Measurements from ENCODE around the gene KRT10. TPM values are rescaled to one million over a fixed set of nuclear protein-coding genes. Genes with fewer than 3 reads are reported as not detected.

KRT10 gene
- total RNA-seq, result 10 to 100 TPM; 23.9 to 29.7 TPM

DNA sequence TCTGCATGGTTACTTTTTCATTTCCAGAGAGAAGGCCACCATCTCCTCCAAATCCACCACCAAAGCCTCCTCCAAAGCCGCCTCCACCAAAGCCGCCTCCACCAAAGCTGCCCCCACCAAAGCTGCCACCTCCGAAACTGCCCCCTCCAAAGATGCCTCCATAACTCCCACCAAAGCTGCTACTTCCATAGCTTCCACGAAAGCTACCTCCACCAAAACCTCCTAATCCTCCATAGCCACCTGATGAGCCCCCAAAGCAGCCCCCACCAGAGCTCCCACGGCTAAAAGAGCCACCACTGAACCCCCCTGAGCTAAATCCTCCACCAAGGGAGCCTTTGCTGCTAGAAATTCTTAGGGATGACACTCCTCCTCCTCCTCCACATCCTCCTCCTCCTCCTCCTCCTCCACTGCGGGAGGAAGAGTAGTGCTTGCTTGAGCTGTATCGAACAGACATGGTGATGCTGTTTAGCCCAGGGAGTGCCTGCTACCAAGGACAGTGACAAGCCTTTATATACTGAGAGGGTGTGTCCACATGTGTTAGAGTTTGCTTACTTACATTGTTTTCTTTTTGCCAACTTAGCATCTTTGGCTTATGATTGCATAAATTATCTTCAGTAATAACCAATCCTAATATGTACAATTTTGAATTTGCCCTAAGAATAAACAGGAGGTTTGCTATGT is at the start of gene KRT10:
Gene KRT10, minus strand, starts transcription at position 483 of the 681 bp plus-strand sequence. Its CDS starts 29 bp downstream, at position 454.

DNA sequence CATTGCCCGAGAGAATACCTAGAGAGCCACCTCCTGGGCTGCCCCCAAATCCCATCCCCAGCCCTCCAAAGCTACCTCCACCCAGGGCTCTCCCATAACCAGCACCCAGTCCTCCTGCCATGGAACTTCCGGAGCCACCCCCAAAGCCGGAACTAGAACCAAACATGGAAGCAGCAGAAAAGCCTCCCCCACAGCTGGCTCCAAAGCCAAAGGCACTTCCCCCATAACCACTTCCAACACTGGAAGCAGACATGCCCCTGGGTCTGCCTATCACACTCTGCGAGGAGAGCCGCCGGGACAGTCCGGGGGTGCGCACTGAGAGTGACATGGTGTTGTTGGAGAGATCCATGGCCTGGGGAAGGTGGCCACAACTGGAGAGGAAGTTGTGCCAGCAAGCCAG is 44.4 kb upstream of the KRT10 start, which contains the start of gene KRT12:
Gene KRT12, minus strand, starts transcription at position 386 of the 400 bp plus-strand sequence. Its CDS starts 37 bp downstream, at position 349.

DNA sequence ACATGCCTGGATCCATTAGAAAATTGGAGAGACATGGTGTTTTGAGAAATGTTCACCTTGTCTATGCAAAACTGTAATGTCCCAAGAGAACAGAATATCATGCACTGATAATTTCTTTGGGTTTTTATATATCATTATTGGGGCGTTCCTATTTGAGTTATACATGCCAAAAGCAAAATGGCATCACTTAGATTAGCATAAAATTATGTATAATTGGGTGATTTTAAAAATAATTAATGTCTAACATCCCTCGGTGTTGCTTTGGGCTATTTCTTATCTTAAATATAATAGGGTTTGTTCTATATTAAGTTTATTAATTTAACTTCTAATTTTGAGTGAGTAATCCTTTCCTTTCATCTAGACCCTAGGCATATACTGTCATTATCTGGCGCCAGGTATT is 22.6 kb downstream of the KRT10 start, which contains the start of gene KRT28:
Gene KRT28, minus strand, starts transcription at position 101 of the 400 bp plus-strand sequence. Its CDS starts 66 bp downstream, at position 35.

DNA sequence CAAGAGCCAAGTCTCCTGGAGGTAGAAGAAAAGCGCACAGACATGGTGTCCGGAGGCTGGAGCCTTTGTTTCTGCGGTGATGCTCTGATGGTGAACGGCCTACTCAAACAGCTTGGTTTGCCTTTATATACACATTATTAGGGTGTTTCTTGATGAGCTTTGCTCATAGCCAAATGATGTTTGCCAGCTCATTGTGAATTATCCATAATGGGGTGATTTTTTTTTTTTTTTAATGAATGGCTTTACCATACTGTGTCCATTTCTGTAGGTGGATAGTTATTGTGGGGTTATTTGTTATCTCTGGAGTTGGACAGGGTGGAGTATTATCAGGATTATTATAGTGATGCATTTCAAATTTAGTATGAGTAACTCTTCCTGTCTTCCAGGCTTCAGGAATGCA is 40.0 kb downstream of the KRT10 start, which contains the start of gene KRT27:
Gene KRT27, minus strand, starts transcription at position 101 of the 400 bp plus-strand sequence. Its CDS starts 57 bp downstream, at position 44.

GRCh38 chr17:40772101-40772500 is 50.3 kb downstream of the KRT10 start, which contains the start of gene KRT26:
TSS of gene KRT26 (minus strand) at chr17:40772201. CDS start at chr17:40772113, 88 bp downstream.

Other genes starting within 250 kb of the KRT10 start
- 100 to 1,000 TPM; 110 to 113 TPM for gene SMARCE1, start 174.8 kb downstream of the KRT10 start, total RNA-seq
- gene KRT222, start 157.4 kb downstream of the KRT10 start, total RNA-seq, result not detected
- gene KRT24, start 118.9 kb downstream of the KRT10 start, total RNA-seq, result not detected
- gene KRT25, start 67.3 kb downstream of the KRT10 start, total RNA-seq, result not detected
- not detected for gene KRT26, start 50.4 kb downstream of the KRT10 start, total RNA-seq
- gene KRT27, start 40.1 kb downstream of the KRT10 start, total RNA-seq, result not detected
- not detected for gene KRT28, start 22.7 kb downstream of the KRT10 start, total RNA-seq
- not detected for gene KRT12, start 44.6 kb upstream of the KRT10 start, total RNA-seq
- gene KRT20, start 62.6 kb upstream of the KRT10 start, total RNA-seq, result not detected
- gene KRT23, start 115.0 kb upstream of the KRT10 start, total RNA-seq, result not detected
- gene KRT39, start 144.3 kb upstream of the KRT10 start, total RNA-seq, result not detected
- gene KRT40, start 161.7 kb upstream of the KRT10 start, total RNA-seq, result not detected
- not detected for gene KRTAP3-3, start 171.6 kb upstream of the KRT10 start, total RNA-seq
- not detected for gene KRTAP3-2, start 177.3 kb upstream of the KRT10 start, total RNA-seq
- gene KRTAP3-1, start 186.5 kb upstream of the KRT10 start, total RNA-seq, result not detected
- not detected for gene KRTAP1-5, start 204.6 kb upstream of the KRT10 start, total RNA-seq
- gene KRTAP1-4, start 207.6 kb upstream of the KRT10 start, total RNA-seq, result not detected
- not detected for gene KRTAP1-3, start 212.3 kb upstream of the KRT10 start, total RNA-seq
- gene KRTAP1-1, start 218.8 kb upstream of the KRT10 start, total RNA-seq, result not detected
- gene KRTAP2-1, start 224.7 kb upstream of the KRT10 start, total RNA-seq, result not detected
- gene KRTAP2-2, start 232.6 kb upstream of the KRT10 start, total RNA-seq, result not detected
- not detected for gene KRTAP2-3, start 237.5 kb upstream of the KRT10 start, total RNA-seq
- gene KRTAP2-4, start 243.3 kb upstream of the KRT10 start, total RNA-seq, result not detected